PC-9 (cell line): Measurements from ENCODE around the gene HEATR5B. TPM values are rescaled to one million over a fixed set of nuclear protein-coding genes. Genes with fewer than 3 reads are reported as not detected.

Experiments used
- BruUV-seq: library from RNA; stranded (reverse); fragments of 400-500 nt; replicated peaks from 2 replicates; lab custom pipeline; 2021; lab: Mats Ljungman, UMichigan
- CTCF ChIA-PET: fragments of 300-600 bp; sonication (Branson Sonifier 250); formaldehyde crosslinking; loops from one replicate; lab custom pipeline; 2022; ENCODE audit warnings: antibody characterized with exemption; lab: Charles Lee
- POLR2A ChIA-PET: fragments of 300-600 bp; sonication (Branson Sonifier 250); formaldehyde crosslinking; loops from one replicate; lab custom pipeline; 2022; ENCODE audit warnings: antibody characterized with exemption; ENCODE audit not compliant: unreplicated experiment; lab: Charles Lee
- DNase-seq, 2 experiments: peaks; one replicate each; pipeline versions ENCODE4 v3.0.0 to v3.0.0-alpha.2; 2015 to 2022; ENCODE audit warnings: mixed read lengths in 1 of 2
- H2AFZ ChIP-seq: fragments of 200-600 bp; sonication (generic); 2 replicates; pipeline ENCODE4 v1.8.1; 2017; ENCODE audit warnings: antibody characterized with exemption
- H3F3A ChIP-seq: fragments of 200-600 bp; sonication (generic); 2 replicates; pipeline ENCODE4 v1.8.1; 2017; ENCODE audit warnings: antibody characterized with exemption, mild to moderate bottlenecking, low read depth; ENCODE audit not compliant: insufficient read depth
- H3K27ac ChIP-seq: fragments of 200-600 bp; sonication (generic); 2 replicates; pipeline ENCODE4 v1.6.1; 2016; ENCODE audit warnings: mixed run types
- H3K27me3 ChIP-seq: fragments of 200-600 bp; sonication (generic); 2 replicates; pipeline ENCODE4 v1.6.1; 2016; ENCODE audit warnings: low read depth, mixed run types; ENCODE audit not compliant: insufficient read depth
- H3K36me3 ChIP-seq: fragments of 200-600 bp; sonication (generic); 2 replicates; pipeline ENCODE4 v1.6.1; 2016; ENCODE audit warnings: low read depth, mixed run types
- H3K4me1 ChIP-seq: fragments of 200-600 bp; sonication (generic); replicated peaks from 2 replicates; pipeline ENCODE4 v1.6.1; 2016; ENCODE audit warnings: mixed run types; ENCODE audit not compliant: insufficient read depth
- H3K4me2 ChIP-seq: fragments of 200-600 bp; sonication (generic); 2 replicates; pipeline ENCODE4 v1.6.1; 2017; ENCODE audit warnings: mixed run types
- H3K4me3 ChIP-seq: fragments of 200-600 bp; sonication (generic); 2 replicates; pipeline ENCODE4 v1.6.1; 2016; ENCODE audit warnings: mixed run types
- H3K79me2 ChIP-seq: fragments of 200-600 bp; sonication (generic); 2 replicates; pipeline ENCODE4 v1.6.1; 2017; ENCODE audit warnings: low read depth, mixed run types
- H3K9me2 ChIP-seq: fragments of 200-600 bp; sonication (generic); 2 replicates; pipeline ENCODE4 v1.8.1; 2017; ENCODE audit warnings: mild to moderate bottlenecking; ENCODE audit not compliant: insufficient read depth
- H3K9me3 ChIP-seq: fragments of 200-600 bp; sonication (generic); 2 replicates; pipeline ENCODE4 v1.8.1; 2016; ENCODE audit warnings: low read depth; ENCODE audit not compliant: insufficient read depth
- H4K20me1 ChIP-seq: fragments of 200-600 bp; sonication (generic); 2 replicates; pipeline ENCODE4 v1.8.1; 2017; ENCODE audit not compliant: insufficient read depth
- EZH2 ChIP-seq: fragments of 200-600 bp; sonication (generic); IDR thresholded peaks from 2 replicates; pipeline ENCODE4 v1.8.0; 2017; ENCODE audit warnings: antibody characterized with exemption, low read depth
- intact Hi-C: fragments of 100-400 bp; cut with micrococcal nuclease; formaldehyde crosslinking; loops from one replicate; pipeline ENCODE4 v1.10.0; 2022; ENCODE audit not compliant: unreplicated experiment
- total RNA-seq: library from RNA; stranded (reverse); gene quantifications from 2 replicates; pipeline ENCODE4 v1.2.3, GENCODE V29; 2021
- TF ChIP-seq, protein P1 (sequence below): fragments of 200-600 bp; sonication (generic); conservative IDR thresholded peaks from 2 replicates; pipeline ENCODE4 v1.6.1; 2017; ENCODE audit warnings: mixed run types, antibody characterized with exemption, mild to moderate bottlenecking, moderate library complexity

Gene HEATR5B
- total RNA-seq, 1 experiment from 2014 or later = 13.0 TPM

DNA sequence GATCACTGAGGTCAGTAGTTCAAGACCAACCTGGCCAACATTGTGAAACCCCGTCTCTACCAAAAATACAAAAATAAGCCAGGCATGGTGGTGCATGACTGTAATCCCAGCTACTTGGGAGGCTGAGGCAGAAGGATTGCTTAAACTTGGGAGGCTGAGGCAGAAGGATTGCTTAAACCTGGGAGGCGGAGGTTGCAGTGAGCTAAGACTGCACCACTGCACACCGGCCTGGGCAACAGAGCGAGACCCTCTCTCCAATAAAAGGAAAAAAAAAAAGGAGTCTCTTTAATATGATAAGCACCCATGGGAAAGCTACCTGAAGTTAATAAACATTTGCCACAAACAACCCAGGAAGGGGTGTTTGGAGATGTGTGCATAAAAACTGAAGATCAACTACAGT is 120.4 kb downstream of the HEATR5B start:
- Histone ChIP-seq H3K27me3 (no peaks in the 10 kb centered on the region), H3K4me2 (peak overlapping the region; percentile 56), H3K79me2 (peaks cover 66% of the 10 kb centered on the region), H2AFZ (no peak overlapping the region), H3K9me3 (no peaks in the 10 kb centered on the region), H3K4me1 (peaks cover 51% of the 10 kb centered on the region), H3K4me3 (peak overlapping the region; percentile 25; the same call in 1 of the 2 replicates), H3K27ac (peak overlapping the region; percentile 61), H4K20me1 (no peaks in the 10 kb centered on the region), H3F3A (peaks cover 11% of the 10 kb centered on the region), H3K36me3 (0 out of 2 replicates have a peak, but pooled peaks cover 4% of the 10 kb centered on the region), H3K9me2 (no peaks in the 10 kb centered on the region)
- POLR2A ChIA-PET = no interaction called here
- BruUV-seq = no TSS peak
- DNase-seq = no peak
- TF ChIP-seq, protein P1, sequence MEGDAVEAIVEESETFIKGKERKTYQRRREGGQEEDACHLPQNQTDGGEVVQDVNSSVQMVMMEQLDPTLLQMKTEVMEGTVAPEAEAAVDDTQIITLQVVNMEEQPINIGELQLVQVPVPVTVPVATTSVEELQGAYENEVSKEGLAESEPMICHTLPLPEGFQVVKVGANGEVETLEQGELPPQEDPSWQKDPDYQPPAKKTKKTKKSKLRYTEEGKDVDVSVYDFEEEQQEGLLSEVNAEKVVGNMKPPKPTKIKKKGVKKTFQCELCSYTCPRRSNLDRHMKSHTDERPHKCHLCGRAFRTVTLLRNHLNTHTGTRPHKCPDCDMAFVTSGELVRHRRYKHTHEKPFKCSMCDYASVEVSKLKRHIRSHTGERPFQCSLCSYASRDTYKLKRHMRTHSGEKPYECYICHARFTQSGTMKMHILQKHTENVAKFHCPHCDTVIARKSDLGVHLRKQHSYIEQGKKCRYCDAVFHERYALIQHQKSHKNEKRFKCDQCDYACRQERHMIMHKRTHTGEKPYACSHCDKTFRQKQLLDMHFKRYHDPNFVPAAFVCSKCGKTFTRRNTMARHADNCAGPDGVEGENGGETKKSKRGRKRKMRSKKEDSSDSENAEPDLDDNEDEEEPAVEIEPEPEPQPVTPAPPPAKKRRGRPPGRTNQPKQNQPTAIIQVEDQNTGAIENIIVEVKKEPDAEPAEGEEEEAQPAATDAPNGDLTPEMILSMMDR = no peak
- no peak for TF ChIP-seq EZH2
- CTCF ChIA-PET = interaction anchor here (0.7 kb wide), 1 partner anchor 32 kb away, joined by 5 read pairs; no protein-coding TSS in a partner anchor
- intact Hi-C loops = loop anchor here (1.0 kb wide), 1 partner anchor 10 kb away; no protein-coding TSS in a partner anchor

DNA sequence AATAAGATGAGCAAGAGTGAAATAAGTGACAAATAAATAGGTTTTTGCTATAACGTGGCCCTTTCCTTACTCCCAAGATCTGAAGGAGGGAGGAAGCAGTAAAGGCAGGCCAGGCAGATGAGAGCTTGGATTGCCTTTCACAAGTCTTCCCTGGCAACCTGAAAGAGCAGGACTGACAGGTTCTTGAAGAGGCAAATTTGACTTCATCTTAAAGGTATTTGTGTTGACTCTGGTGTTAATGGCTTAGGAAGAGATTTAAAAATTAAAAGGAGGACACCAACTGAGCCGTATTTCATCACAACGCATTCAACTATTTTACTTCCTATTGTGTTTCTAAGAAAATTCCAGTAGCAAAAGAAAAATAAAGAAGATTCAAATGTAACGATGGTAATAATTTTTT is 121.1 kb downstream of the HEATR5B start:
- ChIA-PET CTCF (no interaction called here), POLR2A (no interaction called here)
- H2AFZ ChIP-seq = no peak overlapping the region

DNA sequence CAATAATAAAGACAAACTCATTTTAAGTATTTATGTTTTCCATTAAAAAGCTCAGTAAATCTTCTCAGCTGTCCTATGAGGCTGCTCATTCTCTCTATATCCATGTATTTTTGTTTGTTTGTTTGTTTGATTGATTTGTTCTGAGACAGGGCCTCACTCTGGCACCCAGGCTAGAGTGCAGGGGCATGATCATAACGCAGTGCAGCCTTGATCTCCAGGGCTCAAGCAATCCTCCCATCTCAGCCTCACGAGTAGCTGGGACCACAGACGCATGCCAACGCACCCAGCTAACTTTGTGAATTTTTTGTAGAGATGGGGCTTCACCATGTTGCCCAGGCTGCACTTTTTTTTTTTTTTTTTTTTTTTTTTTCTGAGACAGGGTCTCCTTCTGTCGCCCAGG is 123.4 kb downstream of the HEATR5B start:
- H3K4me3 ChIP-seq = no peak overlapping the region
- CTCF ChIA-PET = no interaction called here
- BruUV-seq = no TSS peak

More for the DNA sequence above, 121.1 kb downstream of the HEATR5B start:
- intact Hi-C loops = loop anchor here (1.0 kb wide), 1 partner anchor 10 kb away; no protein-coding TSS in a partner anchor
- peak overlapping the region; percentile 61 for H3K27ac ChIP-seq
- peak overlapping the region; percentile 25; the same call in 1 of the 2 replicates for H3K4me3 ChIP-seq
- no peaks in the 10 kb centered on the region for H4K20me1 ChIP-seq
- peaks cover 51% of the 10 kb centered on the region for H3K4me1 ChIP-seq
- H3K9me3 ChIP-seq = no peaks in the 10 kb centered on the region
- H3K79me2 ChIP-seq = peaks cover 72% of the 10 kb centered on the region
- H3F3A ChIP-seq = peaks cover 11% of the 10 kb centered on the region
- BruUV-seq = no TSS peak
- peak; percentile 53 to 97 for DNase-seq
- no peaks in the 10 kb centered on the region for H3K9me2 ChIP-seq
- 0 out of 2 replicates have a peak, but pooled peaks cover 4% of the 10 kb centered on the region for H3K36me3 ChIP-seq
- peak overlapping the region; percentile 56 for H3K4me2 ChIP-seq
- no peak for TF ChIP-seq EZH2
- TF ChIP-seq, protein P1 = no peak
- no peaks in the 10 kb centered on the region for H3K27me3 ChIP-seq

More for the DNA sequence above, 123.4 kb downstream of the HEATR5B start:
- TF ChIP-seq, protein P1 = no peak
- no peak for TF ChIP-seq EZH2
- Histone ChIP-seq H3K9me3 (no peaks in the 10 kb centered on the region), H3K4me2 (no peak overlapping the region), H2AFZ (no peak overlapping the region), H3K4me1 (peaks cover 41% of the 10 kb centered on the region), H3K79me2 (peaks cover 90% of the 10 kb centered on the region), H4K20me1 (no peaks in the 10 kb centered on the region), H3K9me2 (peaks cover 4% of the 10 kb centered on the region; the same call in 1 of the 2 replicates), H3F3A (peaks cover 11% of the 10 kb centered on the region), H3K27me3 (no peaks in the 10 kb centered on the region), H3K36me3 (0 out of 2 replicates have a peak, but pooled peaks cover 4% of the 10 kb centered on the region), H3K27ac (no peak overlapping the region)
- intact Hi-C loops = no loop called here
- POLR2A ChIA-PET = no interaction called here
- no peak for DNase-seq
